Activated CD8-positive, alpha-beta memory T cell treated with anti-CD3 and anti-CD28 coated beads, Interleukin-2, amount 50 U/mL, for 48 hours (primary cell): ENCODE data around the gene DCLK2.
"Not testable (repeated sequence)": the region's sequence is repeated elsewhere in the genome, so short reads cannot be mapped to it uniquely, and the experiment has no call there.

Experiments
- DNase-seq: peaks from one replicate; pipeline ENCODE4 v3.0.0-alpha.2; 2020

DCLK2 gene

GRCh38 chr4:150158041-150158440 lies 79.8 kb downstream of the DCLK2 start:
- no peak for DNase-seq

- DNase-seq: no peak
These were observed 82.2 kb downstream of the DCLK2 start for GRCh38 chr4:150160473-150160872.

GRCh38 chr4:150161109-150161508 lies 82.9 kb downstream of the DCLK2 start:
- DNase-seq: no peak

GRCh38 chr4:150162020-150162419 lies 83.8 kb downstream of the DCLK2 start:
- not testable (repeated sequence) for DNase-seq

GRCh38 chr4:150164055-150164454 lies 85.8 kb downstream of the DCLK2 start:
- no peak for DNase-seq

GRCh38 chr4:150164956-150165629 lies 86.8 kb downstream of the DCLK2 start:
- no peak for DNase-seq

- DNase-seq: no peak
These were observed 88.8 kb downstream of the DCLK2 start for GRCh38 chr4:150167054-150167453.

GRCh38 chr4:150173432-150173861 lies 95.2 kb downstream of the DCLK2 start:
- no peak for DNase-seq

- no peak for DNase-seq
These were observed 95.7 kb downstream of the DCLK2 start for GRCh38 chr4:150173982-150174398.

- no peak for DNase-seq
These were observed 98.3 kb downstream of the DCLK2 start for GRCh38 chr4:150176547-150176946.

- DNase-seq: no peak
These were observed 99.9 kb downstream of the DCLK2 start for GRCh38 chr4:150178161-150178560.

GRCh38 chr4:150181536-150181935 lies 103.3 kb downstream of the DCLK2 start:
- no peak for DNase-seq

- DNase-seq: no peak
These were observed 104.5 kb downstream of the DCLK2 start for GRCh38 chr4:150182794-150183193.

- not testable (repeated sequence) for DNase-seq
These were observed 106.8 kb downstream of the DCLK2 start for GRCh38 chr4:150185033-150185432.

GRCh38 chr4:150192986-150193385 lies 114.7 kb downstream of the DCLK2 start:
- DNase-seq: no peak

- DNase-seq: not testable (repeated sequence)
These were observed 119.0 kb downstream of the DCLK2 start for GRCh38 chr4:150197256-150197655.

- DNase-seq: no peak
These were observed 120.8 kb downstream of the DCLK2 start for GRCh38 chr4:150199056-150199455.

GRCh38 chr4:150205016-150205415 lies 126.8 kb downstream of the DCLK2 start:
- DNase-seq: no peak

- no peak for DNase-seq
These were observed 128.0 kb downstream of the DCLK2 start for GRCh38 chr4:150206265-150206664.

- no peak for DNase-seq
These were observed 128.7 kb downstream of the DCLK2 start for GRCh38 chr4:150206954-150207353.

GRCh38 chr4:150207871-150208270 lies 129.6 kb downstream of the DCLK2 start:
- no peak for DNase-seq

GRCh38 chr4:150209140-150209829 lies 131.0 kb downstream of the DCLK2 start:
- peak; percentile 58 for DNase-seq

GRCh38 chr4:150211016-150211415 lies 132.8 kb downstream of the DCLK2 start:
- no peak for DNase-seq

GRCh38 chr4:150211799-150212445 lies 133.7 kb downstream of the DCLK2 start:
- no peak for DNase-seq
